Measurements from ENCODE around the gene TBC1D14. TPM values are rescaled to one million over a fixed set of nuclear protein-coding genes. Genes with fewer than 3 reads are reported as not detected.
A peak's percentile ranks its signal among the peaks of the same experiment; 100 is the strongest.

The TBC1D14 gene
- total and polyA plus RNA-seq, 9 of the 15 experiments (the other 6 are each of a cell fraction or from before 2014, with no cell fraction given) = 2.1 to 59.6 (median 44.8) TPM

DNA sequence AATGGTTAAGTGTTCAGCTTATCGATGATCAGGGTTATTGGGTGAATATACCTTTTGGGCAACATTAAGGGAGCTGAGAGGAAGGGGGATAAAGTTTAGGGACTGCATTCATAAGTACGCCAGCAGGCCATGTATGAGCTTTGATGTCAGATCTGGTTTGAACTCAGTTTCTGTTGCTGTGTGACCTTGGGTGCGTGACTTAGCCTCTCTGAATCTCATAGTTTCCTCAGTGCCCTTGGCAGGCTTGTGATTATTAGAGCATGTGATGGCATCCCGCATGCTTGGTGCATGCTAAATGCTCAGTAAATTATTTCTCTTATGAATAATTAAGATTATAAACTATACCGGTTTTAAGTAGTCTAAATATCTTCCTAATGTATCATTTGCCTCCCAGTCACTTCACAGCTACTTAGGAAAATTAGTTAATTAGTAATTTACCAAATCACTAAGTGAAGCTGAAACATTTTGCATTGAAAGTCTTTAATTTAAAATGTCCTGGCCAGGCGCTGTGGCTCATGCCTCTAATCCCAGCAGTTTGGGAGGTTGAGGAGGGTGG, 3.8 kb downstream of the TBC1D14 start (continued):
- TF ChIP-seq SMARCC2 (IDR thresholded peaks at IDR 0.05; ENCODE audit: low read depth) = no peak
- no peak for TF ChIP-seq NCOA2 (IDR thresholded peaks at IDR 0.05; ENCODE audit: partially characterized antibody in 2 of 2)
- TF ChIP-seq EP300 (IDR thresholded peaks at IDR 0.05; ENCODE audit: low read length) = no peak
- no peak for TF ChIP-seq RNF2 (IDR thresholded peaks at IDR 0.05)
- peak; percentile 54; the same call in 1 of the 2 replicates for TF ChIP-seq HDAC2 (IDR thresholded peaks at IDR 0.05)
- TF ChIP-seq JUN (IDR thresholded peaks at IDR 0.05; ENCODE audit: borderline replicate concordance, low read depth, low read length) = no peak
- TF ChIP-seq JUN (CRISPR knock-in tag; IDR thresholded peaks at IDR 0.05; ENCODE audit: borderline replicate concordance) = no peak
- TF ChIP-seq, protein P1, sequence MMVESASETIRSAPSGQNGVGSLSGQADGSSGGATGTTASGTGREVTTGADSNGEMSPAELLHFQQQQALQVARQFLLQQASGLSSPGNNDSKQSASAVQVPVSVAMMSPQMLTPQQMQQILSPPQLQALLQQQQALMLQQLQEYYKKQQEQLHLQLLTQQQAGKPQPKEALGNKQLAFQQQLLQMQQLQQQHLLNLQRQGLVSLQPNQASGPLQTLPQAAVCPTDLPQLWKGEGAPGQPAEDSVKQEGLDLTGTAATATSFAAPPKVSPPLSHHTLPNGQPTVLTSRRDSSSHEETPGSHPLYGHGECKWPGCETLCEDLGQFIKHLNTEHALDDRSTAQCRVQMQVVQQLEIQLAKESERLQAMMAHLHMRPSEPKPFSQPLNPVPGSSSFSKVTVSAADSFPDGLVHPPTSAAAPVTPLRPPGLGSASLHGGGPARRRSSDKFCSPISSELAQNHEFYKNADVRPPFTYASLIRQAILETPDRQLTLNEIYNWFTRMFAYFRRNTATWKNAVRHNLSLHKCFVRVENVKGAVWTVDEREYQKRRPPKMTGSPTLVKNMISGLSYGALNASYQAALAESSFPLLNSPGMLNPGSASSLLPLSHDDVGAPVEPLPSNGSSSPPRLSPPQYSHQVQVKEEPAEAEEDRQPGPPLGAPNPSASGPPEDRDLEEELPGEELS (CRISPR knock-in tag; IDR thresholded peaks at IDR 0.05; ENCODE audit: borderline replicate concordance) = no peak
- peak; percentile 49 for TF ChIP-seq BRD9 (IDR thresholded peaks at IDR 0.05; ENCODE audit: low read depth, partially characterized antibody)
- no peak for TF ChIP-seq RAD21 (CRISPR knock-in tag; conservative IDR thresholded peaks at IDR 0.05 in 1 of 2, IDR thresholded peaks at IDR 0.05 in 1 of 2)
- no peak for TF ChIP-seq TARDBP (IDR thresholded peaks at IDR 0.05)
- TF ChIP-seq STAT5B (CRISPR knock-in tag; IDR thresholded peaks at IDR 0.05) = no peak
- TF ChIP-seq CCNT2 (IDR thresholded peaks at IDR 0.05; ENCODE audit: borderline replicate concordance, extremely low read depth, insufficient read length, low read depth, low read length) = no peak
- no peak for TF ChIP-seq TEAD2 (tag; IDR thresholded peaks at IDR 0.05)
- no peak for TF ChIP-seq SIN3B (IDR thresholded peaks at IDR 0.05; ENCODE audit: low read depth)
- TF ChIP-seq EHMT2 (IDR thresholded peaks at IDR 0.05) = no peak

All from K562 (cell line).